SK-N-MC (cell line): Measurements from ENCODE around the gene PCF11.

Experiments used
- EZH2 ChIP-seq: fragments of 200-600 bp; sonication (generic); IDR thresholded peaks from one replicate; pipeline ENCODE4 v1.6.1; 2017; ENCODE audit warnings: antibody characterized with exemption
- POLR2AphosphoS5 ChIP-seq: IDR thresholded peaks from 2 replicates; pipeline ENCODE4 v1.6.1; 2012; ENCODE audit warnings: mild to moderate bottlenecking, low read depth, low read length, borderline replicate concordance

DNA sequence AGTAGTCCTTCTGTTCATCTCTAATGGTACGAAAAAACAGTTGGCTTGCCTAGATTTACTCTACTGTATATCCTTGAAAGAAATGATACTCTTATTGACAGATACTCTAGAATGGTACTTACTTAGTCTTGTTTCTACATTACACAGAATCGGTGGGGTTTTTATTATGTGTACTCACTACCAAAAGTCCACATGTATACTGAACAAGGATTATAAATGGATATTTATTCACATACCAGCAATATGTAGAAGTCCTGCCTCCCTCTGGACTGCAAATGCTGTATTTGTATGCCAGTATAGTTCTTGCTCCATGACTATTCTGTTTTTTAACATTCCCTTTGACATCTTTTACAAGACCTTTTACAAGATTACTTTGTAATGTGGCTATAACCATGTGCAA is 13.9 kb downstream of the PCF11 start:
- TF ChIP-seq POLR2AphosphoS5, result no peak
- no peak for TF ChIP-seq EZH2
